ENCODE measurements around the gene ARHGEF26. TPM values are rescaled to one million over a fixed set of nuclear protein-coding genes. Genes with fewer than 3 reads are reported as not detected.

Gene ARHGEF26
- total and polyA plus RNA-seq, 2 experiments from 2014 or later, result 0.40 to 0.65 TPM

DNA sequence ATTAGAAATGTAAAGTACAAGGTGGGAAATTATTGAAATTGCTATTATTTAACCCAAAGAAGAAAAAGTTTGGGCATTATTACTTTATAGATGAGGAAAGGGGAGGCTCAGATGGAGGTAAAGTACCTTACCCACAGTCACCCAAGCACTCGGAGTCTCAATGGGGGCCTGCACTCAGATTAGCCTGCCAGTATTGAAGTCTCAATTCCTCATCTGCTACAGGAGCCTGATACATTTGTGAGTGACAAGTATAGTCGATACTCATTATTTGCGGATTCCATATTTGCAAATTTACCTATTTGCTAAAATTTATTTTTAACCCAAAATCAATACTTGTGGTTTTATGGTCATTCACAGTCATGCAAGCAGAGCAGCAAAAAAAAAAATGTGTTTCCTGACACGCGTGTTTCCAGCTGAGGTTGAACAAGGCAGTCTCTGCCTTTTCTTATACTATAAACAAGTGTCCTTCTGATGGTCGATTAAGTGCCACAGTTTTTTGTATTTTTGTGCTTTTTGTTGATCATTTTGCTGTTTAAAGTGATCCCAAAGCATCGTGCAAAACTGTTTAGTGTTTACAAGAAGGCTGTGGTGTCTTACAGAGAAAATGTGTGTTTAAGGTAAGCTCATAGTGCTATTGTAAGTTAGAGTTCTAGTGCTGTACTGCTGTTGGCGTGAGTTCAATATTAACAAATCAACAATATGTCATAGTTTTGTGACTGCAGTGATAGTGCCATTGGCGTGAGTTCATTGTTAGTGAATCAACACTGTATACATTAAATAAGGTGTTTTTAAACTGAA, 48.0 kb downstream of the ARHGEF26 start:
- Histone ChIP-seq H3K9me3 (ENCODE audit: low read depth) (no peaks in the 10 kb centered on the region), H3K36me3 (ENCODE audit: low read depth) (no peaks in the 10 kb centered on the region), H4K20me1 (ENCODE audit: insufficient read depth) (no peaks in the 10 kb centered on the region), H3F3A (ENCODE audit: insufficient read depth) (no peaks in the 10 kb centered on the region), H3K4me1 (ENCODE audit: insufficient read depth) (no peaks in the 10 kb centered on the region), H3K9ac (no peak overlapping the region), H3K27me3 (replicated peaks; ENCODE audit: insufficient read depth) (no peaks in the 10 kb centered on the region), H3K79me2 (ENCODE audit: insufficient read depth) (no peaks in the 10 kb centered on the region), H2AFZ (no peak overlapping the region), H3K4me3 (no peak overlapping the region), H3K4me2 (ENCODE audit: unreplicated experiment) (no peak overlapping the region), H3K9me2 (ENCODE audit: insufficient read depth) (no peaks in the 10 kb centered on the region), H3K27ac (no peak overlapping the region)
- TF ChIP-seq EZH2 (IDR thresholded peaks at IDR 0.05; ENCODE audit: insufficient read depth, poor library complexity, severe bottlenecking), result no peak
- no peak for TF ChIP-seq EZH2phosphoT487 (IDR thresholded peaks at IDR 0.05; ENCODE audit: insufficient read depth, low read depth)
- in situ Hi-C loops (cut with MboI), result no loop called here
- DNase-seq, result no peak
- WGBS, 2 experiments (ENCODE audit: low coverage in 1 of 2, low lambda C conversion rate in 2 of 2, missing lambda C conversion rate in 2 of 2), result 83 to 88% methylated on average over 9 of the region's 9 CpGs

DNA sequence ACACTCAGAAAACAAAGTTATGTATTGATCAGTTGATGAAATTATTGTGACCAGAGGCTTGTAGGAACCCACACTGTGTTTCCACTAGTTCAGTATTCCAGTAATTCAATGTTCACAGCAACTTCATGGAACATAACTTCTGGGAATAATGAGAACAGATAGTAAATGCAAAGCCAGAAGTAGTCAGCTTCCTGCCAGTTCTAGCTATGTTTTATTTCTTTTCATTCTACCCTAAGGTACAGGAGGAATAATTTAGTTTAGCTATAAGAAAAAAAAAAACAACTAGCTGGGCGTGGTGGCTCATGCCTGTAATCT, 48.6 kb downstream of the ARHGEF26 start:
- TF ChIP-seq EZH2phosphoT487 (IDR thresholded peaks at IDR 0.05; ENCODE audit: insufficient read depth, low read depth) (no peak), EZH2 (IDR thresholded peaks at IDR 0.05; ENCODE audit: insufficient read depth, poor library complexity, severe bottlenecking) (no peak)
- no peak for DNase-seq
- no peaks in the 10 kb centered on the region for H3K27me3 ChIP-seq (replicated peaks; ENCODE audit: insufficient read depth)
- no peaks in the 10 kb centered on the region for H3K9me3 ChIP-seq (ENCODE audit: low read depth)
- WGBS, 2 experiments (ENCODE audit: low coverage in 1 of 2, low lambda C conversion rate in 2 of 2, missing lambda C conversion rate in 2 of 2), result 80 to 82% methylated on average over 1 of the region's 1 CpG
- H3K4me1 ChIP-seq (ENCODE audit: insufficient read depth), result no peaks in the 10 kb centered on the region
- in situ Hi-C loops (cut with MboI), result no loop called here
- H3K36me3 ChIP-seq (ENCODE audit: low read depth), result no peaks in the 10 kb centered on the region
- H3K4me3 ChIP-seq, result no peak overlapping the region
- no peak overlapping the region for H3K4me2 ChIP-seq (ENCODE audit: unreplicated experiment)
- H3K9me2 ChIP-seq (ENCODE audit: insufficient read depth), result no peaks in the 10 kb centered on the region
- no peak overlapping the region for H3K9ac ChIP-seq
- H3F3A ChIP-seq (ENCODE audit: insufficient read depth), result no peaks in the 10 kb centered on the region
- H2AFZ ChIP-seq, result no peak overlapping the region
- H3K79me2 ChIP-seq (ENCODE audit: insufficient read depth), result no peaks in the 10 kb centered on the region
- H4K20me1 ChIP-seq (ENCODE audit: insufficient read depth), result no peaks in the 10 kb centered on the region
- no peak overlapping the region for H3K27ac ChIP-seq

DNA sequence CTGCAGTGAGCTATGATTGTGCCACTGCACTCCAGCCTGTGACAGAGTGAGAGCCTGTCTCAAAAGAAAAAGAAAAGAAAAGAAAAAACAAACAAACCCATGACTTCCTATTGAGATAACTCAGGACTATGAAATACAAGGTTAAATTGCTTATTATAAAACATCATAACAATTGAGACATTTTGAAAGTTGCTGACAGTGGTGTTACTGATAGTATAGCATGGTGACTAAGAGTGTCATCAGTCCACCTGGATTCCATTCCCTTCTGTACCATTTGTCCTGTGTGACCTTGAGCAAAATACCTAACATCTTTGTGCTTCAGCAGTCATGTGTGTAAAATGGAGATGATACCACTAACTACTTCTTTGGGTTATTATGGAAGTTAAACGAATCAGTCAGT, 49.1 kb downstream of the ARHGEF26 start:
- DNase-seq, result no peak
- Histone ChIP-seq H4K20me1 (ENCODE audit: insufficient read depth) (no peaks in the 10 kb centered on the region), H3K79me2 (ENCODE audit: insufficient read depth) (no peaks in the 10 kb centered on the region), H3K27ac (no peak overlapping the region), H3K4me1 (ENCODE audit: insufficient read depth) (no peaks in the 10 kb centered on the region), H3K4me3 (no peak overlapping the region), H3F3A (ENCODE audit: insufficient read depth) (no peaks in the 10 kb centered on the region), H2AFZ (no peak overlapping the region), H3K9me2 (ENCODE audit: insufficient read depth) (no peaks in the 10 kb centered on the region), H3K9ac (no peak overlapping the region), H3K36me3 (ENCODE audit: low read depth) (no peaks in the 10 kb centered on the region), H3K9me3 (ENCODE audit: low read depth) (no peaks in the 10 kb centered on the region), H3K27me3 (replicated peaks; ENCODE audit: insufficient read depth) (no peaks in the 10 kb centered on the region), H3K4me2 (ENCODE audit: unreplicated experiment) (no peak overlapping the region)
- TF ChIP-seq EZH2phosphoT487 (IDR thresholded peaks at IDR 0.05; ENCODE audit: insufficient read depth, low read depth) (no peak), EZH2 (IDR thresholded peaks at IDR 0.05; ENCODE audit: insufficient read depth, poor library complexity, severe bottlenecking) (no peak)
- in situ Hi-C loops (cut with MboI), result no loop called here
- WGBS, 2 experiments (ENCODE audit: low coverage in 1 of 2, low lambda C conversion rate in 2 of 2, missing lambda C conversion rate in 2 of 2), result 86 to 100% methylated on average over 1 of the region's 1 CpG

DNA sequence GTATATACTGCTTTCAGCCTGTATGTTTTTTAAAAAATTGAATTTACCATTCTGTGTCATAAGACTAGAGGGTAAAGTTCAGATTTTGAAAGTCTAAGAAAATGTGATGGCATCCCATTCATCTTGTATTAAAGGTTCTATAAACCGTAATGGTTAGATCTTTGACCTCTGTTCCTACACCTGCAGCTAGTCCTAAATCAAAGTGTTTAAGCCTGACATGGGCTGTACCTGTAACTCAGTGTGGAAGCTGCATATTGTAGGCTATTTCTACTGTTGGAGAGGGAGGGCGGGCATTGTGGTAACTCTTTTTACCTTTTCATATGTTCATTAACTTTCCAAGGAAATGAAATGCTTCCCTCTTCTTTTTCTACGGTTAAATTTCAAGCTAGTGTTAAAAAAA, 53.9 kb downstream of the ARHGEF26 start:
- Histone ChIP-seq H3K9me3 (ENCODE audit: low read depth) (no peaks in the 10 kb centered on the region), H3K4me2 (ENCODE audit: unreplicated experiment) (no peak overlapping the region), H3K4me3 (no peak overlapping the region), H3K27ac (no peak overlapping the region), H3K36me3 (ENCODE audit: low read depth) (no peaks in the 10 kb centered on the region), H3K79me2 (ENCODE audit: insufficient read depth) (no peaks in the 10 kb centered on the region), H4K20me1 (ENCODE audit: insufficient read depth) (no peaks in the 10 kb centered on the region), H3K9ac (no peak overlapping the region), H2AFZ (no peak overlapping the region), H3F3A (ENCODE audit: insufficient read depth) (no peaks in the 10 kb centered on the region), H3K9me2 (ENCODE audit: insufficient read depth) (no peaks in the 10 kb centered on the region), H3K4me1 (ENCODE audit: insufficient read depth) (no peaks in the 10 kb centered on the region), H3K27me3 (replicated peaks; ENCODE audit: insufficient read depth) (no peaks in the 10 kb centered on the region)
- in situ Hi-C loops (cut with MboI), result no loop called here
- TF ChIP-seq EZH2 (IDR thresholded peaks at IDR 0.05; ENCODE audit: insufficient read depth, poor library complexity, severe bottlenecking), result no peak
- no peak for TF ChIP-seq EZH2phosphoT487 (IDR thresholded peaks at IDR 0.05; ENCODE audit: insufficient read depth, low read depth)
- DNase-seq, result no peak
- WGBS, 2 experiments (ENCODE audit: low coverage in 1 of 2, low lambda C conversion rate in 2 of 2, missing lambda C conversion rate in 2 of 2), result 80 to 97% methylated on average over 3 of the region's 3 CpGs

Data from GM23248 (cell line).